Osteoblast (primary cell): Measurements from ENCODE around the gene PI3. TPM values are rescaled to one million over a fixed set of nuclear protein-coding genes. Genes with fewer than 3 reads are reported as not detected.
"Not testable (repeated sequence)": the region's sequence is repeated elsewhere in the genome, so short reads cannot be mapped to it uniquely, and the experiment has no call there.

ENCODE experiments used
- DNase-seq: peaks from one replicate; pipeline ENCODE4 v3.0.0; 2011; ENCODE audit warnings: low spot score, mixed read lengths; ENCODE audit not compliant: insufficient read length; ENCODE audit errors: missing footprints
- H2AFZ ChIP-seq: 2 replicates; pipeline ENCODE4 v1.6.0; 2011; ENCODE audit warnings: mild to moderate bottlenecking, low read length
- H3K27ac ChIP-seq: 2 replicates; pipeline ENCODE4 v1.5.1; 2011; ENCODE audit warnings: mild to moderate bottlenecking, low read depth, low read length, moderate library complexity
- H3K27me3 ChIP-seq: 2 replicates; pipeline ENCODE4 v1.6.0; 2012; ENCODE audit warnings: mild to moderate bottlenecking, control low read depth, inconsistent platforms, low read length, moderate library complexity; ENCODE audit not compliant: insufficient read depth
- H3K36me3 ChIP-seq: 2 replicates; pipeline ENCODE4 v1.5.1; 2011; ENCODE audit warnings: mild to moderate bottlenecking, low read length, control low read depth, moderate library complexity; ENCODE audit not compliant: insufficient read depth
- H3K4me1 ChIP-seq: 2 replicates; pipeline ENCODE4 v1.5.1; 2011; ENCODE audit warnings: mild to moderate bottlenecking, low read length, control low read depth, moderate library complexity; ENCODE audit not compliant: insufficient read depth
- H3K4me2 ChIP-seq: 2 replicates; pipeline ENCODE4 v1.6.0; 2011; ENCODE audit warnings: mild to moderate bottlenecking, low read length; ENCODE audit not compliant: insufficient read depth
- H3K4me3 ChIP-seq: fragments of 200-600 bp; sonication (generic); 3 replicates; pipeline ENCODE4 v1.5.1; 2012; ENCODE audit warnings: mild to moderate bottlenecking, low read length, inconsistent platforms; ENCODE audit not compliant: insufficient read depth
- H3K79me2 ChIP-seq: 2 replicates; pipeline ENCODE4 v1.6.0; 2012; ENCODE audit warnings: mild to moderate bottlenecking, low read length, control low read depth, inconsistent platforms; ENCODE audit not compliant: insufficient read depth
- H3K9me3 ChIP-seq: 2 replicates; pipeline ENCODE4 v1.5.1; 2011; ENCODE audit warnings: low read depth, low read length, control low read depth
- H4K20me1 ChIP-seq: 2 replicates; pipeline ENCODE4 v1.6.0; 2012; ENCODE audit warnings: mild to moderate bottlenecking, low read length, control low read depth; ENCODE audit not compliant: insufficient read depth
- total RNA-seq: library from RNA; depleted of rRNA; stranded (reverse); fragments of >200 nt; gene quantifications from 2 replicates; pipeline ENCODE4 v1.2.3, GENCODE V29; 2012
- TF ChIP-seq, protein P1 (sequence below): IDR thresholded peaks from 2 replicates; pipeline ENCODE4 v1.5.1; 2011; ENCODE audit warnings: mild to moderate bottlenecking, low read depth, low read length, moderate library complexity; ENCODE audit errors: extremely low read depth

The PI3 gene
- total RNA-seq, 1 donor, result not detected

GRCh38 chr20:45138561-45139300, 36.0 kb upstream of the PI3 start:
- no peak for DNase-seq
- Histone ChIP-seq H2AFZ (no peak overlapping the region), H3K36me3 (no peaks in the 10 kb centered on the region), H3K9me3 (no peaks in the 10 kb centered on the region), H4K20me1 (no peaks in the 10 kb centered on the region), H3K4me3 (no peak overlapping the region), H3K4me2 (no peak overlapping the region), H3K27me3 (peaks cover 17% of the 10 kb centered on the region), H3K27ac (no peak overlapping the region), H3K4me1 (no peaks in the 10 kb centered on the region), H3K79me2 (no peaks in the 10 kb centered on the region)
- TF ChIP-seq, protein P1, sequence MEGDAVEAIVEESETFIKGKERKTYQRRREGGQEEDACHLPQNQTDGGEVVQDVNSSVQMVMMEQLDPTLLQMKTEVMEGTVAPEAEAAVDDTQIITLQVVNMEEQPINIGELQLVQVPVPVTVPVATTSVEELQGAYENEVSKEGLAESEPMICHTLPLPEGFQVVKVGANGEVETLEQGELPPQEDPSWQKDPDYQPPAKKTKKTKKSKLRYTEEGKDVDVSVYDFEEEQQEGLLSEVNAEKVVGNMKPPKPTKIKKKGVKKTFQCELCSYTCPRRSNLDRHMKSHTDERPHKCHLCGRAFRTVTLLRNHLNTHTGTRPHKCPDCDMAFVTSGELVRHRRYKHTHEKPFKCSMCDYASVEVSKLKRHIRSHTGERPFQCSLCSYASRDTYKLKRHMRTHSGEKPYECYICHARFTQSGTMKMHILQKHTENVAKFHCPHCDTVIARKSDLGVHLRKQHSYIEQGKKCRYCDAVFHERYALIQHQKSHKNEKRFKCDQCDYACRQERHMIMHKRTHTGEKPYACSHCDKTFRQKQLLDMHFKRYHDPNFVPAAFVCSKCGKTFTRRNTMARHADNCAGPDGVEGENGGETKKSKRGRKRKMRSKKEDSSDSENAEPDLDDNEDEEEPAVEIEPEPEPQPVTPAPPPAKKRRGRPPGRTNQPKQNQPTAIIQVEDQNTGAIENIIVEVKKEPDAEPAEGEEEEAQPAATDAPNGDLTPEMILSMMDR, result peak; percentile 73

DNA sequence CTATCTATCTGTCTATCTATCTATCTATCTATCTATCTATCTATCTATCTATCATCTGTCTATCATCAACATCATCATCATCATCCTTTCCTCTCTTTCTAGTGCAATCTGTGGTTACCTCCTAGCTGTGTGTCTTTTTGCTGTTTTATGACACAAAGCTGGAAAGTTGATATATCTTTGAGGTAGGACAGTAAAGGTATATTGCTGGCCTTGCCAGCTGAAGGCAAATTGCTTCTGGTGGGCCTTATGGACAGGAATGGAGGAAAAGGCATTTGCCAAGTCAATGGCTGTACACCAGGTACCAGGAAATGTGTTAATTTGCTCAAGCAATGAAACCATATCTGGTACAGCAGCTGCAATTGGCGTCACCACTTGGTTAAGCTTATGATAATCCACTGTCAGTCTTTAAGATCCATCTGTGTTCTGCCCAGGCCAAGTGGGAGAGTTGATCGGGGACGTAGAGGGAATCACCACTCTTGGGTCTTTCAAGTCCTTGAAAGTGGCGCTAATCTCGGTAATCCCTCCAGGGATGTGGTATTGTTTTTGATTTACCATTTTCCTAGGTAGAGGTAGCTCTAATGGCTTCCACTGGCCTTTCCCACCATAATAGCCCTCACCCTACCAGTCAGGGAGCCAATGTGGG, 34.8 kb upstream of the PI3 start:
- H3K4me1 ChIP-seq, H3K4me2 ChIP-seq, H2AFZ ChIP-seq, H3K4me3 ChIP-seq, H3K27ac ChIP-seq, DNase-seq, H4K20me1 ChIP-seq, H3K36me3 ChIP-seq, H3K9me3 ChIP-seq, H3K79me2 ChIP-seq: not testable (repeated sequence)
- peaks cover 20% of the 10 kb centered on the region for H3K27me3 ChIP-seq

GRCh38 chr20:45140836-45141235, 33.9 kb upstream of the PI3 start:
- Histone ChIP-seq H2AFZ (no peak overlapping the region), H3K4me2 (no peak overlapping the region), H3K79me2 (no peaks in the 10 kb centered on the region), H4K20me1 (no peaks in the 10 kb centered on the region), H3K4me3 (no peak overlapping the region), H3K36me3 (no peaks in the 10 kb centered on the region), H3K4me1 (no peaks in the 10 kb centered on the region), H3K27ac (no peak overlapping the region), H3K27me3 (peaks cover 27% of the 10 kb centered on the region), H3K9me3 (no peaks in the 10 kb centered on the region)
- TF ChIP-seq, protein P1, result no peak
- DNase-seq, result no peak

DNA sequence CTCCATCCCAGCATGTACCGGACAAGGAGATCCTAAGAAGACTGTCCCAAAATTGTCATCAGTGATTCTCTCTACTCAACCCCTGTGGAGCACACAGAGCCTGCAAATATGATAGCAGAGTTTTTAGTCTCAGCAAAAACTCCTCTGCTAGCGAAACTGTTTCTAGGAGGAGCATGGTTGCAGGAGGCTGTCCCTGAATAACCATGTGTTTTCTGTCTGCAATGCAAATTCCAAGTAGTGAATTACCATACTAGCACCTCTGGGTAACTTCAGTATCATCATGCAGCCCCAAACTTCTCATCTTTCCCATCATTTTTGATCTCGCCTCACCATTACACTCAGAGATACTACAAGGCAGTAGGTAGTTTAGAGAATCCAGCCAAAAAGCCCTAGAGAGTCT, 25.6 kb upstream of the PI3 start:
- no peaks in the 10 kb centered on the region for H3K79me2 ChIP-seq
- no peak overlapping the region for H3K4me3 ChIP-seq
- H3K4me1 ChIP-seq, result no peaks in the 10 kb centered on the region
- no peaks in the 10 kb centered on the region for H3K9me3 ChIP-seq
- DNase-seq, result no peak
- no peak overlapping the region for H3K27ac ChIP-seq
- TF ChIP-seq, protein P1, result no peak
- no peak overlapping the region for H3K4me2 ChIP-seq
- H4K20me1 ChIP-seq, result no peaks in the 10 kb centered on the region
- no peaks in the 10 kb centered on the region for H3K36me3 ChIP-seq
- no peak overlapping the region for H2AFZ ChIP-seq
- peaks cover 28% of the 10 kb centered on the region for H3K27me3 ChIP-seq
